ENCODE measurements around the gene MRPL4. TPM values are rescaled to one million over a fixed set of nuclear protein-coding genes. Genes with fewer than 3 reads are reported as not detected.

Gene MRPL4
- total and polyA plus RNA-seq, 2 of the 13 experiments (the other 11 are each of a cell fraction or from before 2014, with no cell fraction given), result 40.6 to 42.5 TPM

- TF ChIP-seq TOPORS (CRISPR knock-in tag; IDR thresholded peaks at IDR 0.05) (no peak), SNAPC2 (CRISPR knock-in tag; IDR thresholded peaks at IDR 0.05) (0 out of 2 replicates have a peak, but pooled peaks have one; percentile 20), ZNF550 (CRISPR knock-in tag; IDR thresholded peaks at IDR 0.05; ENCODE audit: borderline replicate concordance) (no peak), REL (CRISPR knock-in tag; conservative IDR thresholded peaks at IDR 0.05) (no peak), ZNF746 (CRISPR knock-in tag; IDR thresholded peaks at IDR 0.05) (no peak), ZNF232 (CRISPR knock-in tag; IDR thresholded peaks at IDR 0.05; ENCODE audit: borderline replicate concordance) (no peak), MTA3 (CRISPR knock-in tag; IDR thresholded peaks at IDR 0.05) (no peak), CBX1 (IDR thresholded peaks at IDR 0.05; ENCODE audit: low read depth) (no peak), ZNF234 (CRISPR knock-in tag; conservative IDR thresholded peaks at IDR 0.05) (no peak), ZNF7 (CRISPR knock-in tag; IDR thresholded peaks at IDR 0.05) (no peak), PAX8 (CRISPR knock-in tag; IDR thresholded peaks at IDR 0.05; ENCODE audit: borderline replicate concordance) (no peak), RFXANK (CRISPR knock-in tag; IDR thresholded peaks at IDR 0.05) (no peak), CSRNP2 (CRISPR knock-in tag; conservative IDR thresholded peaks at IDR 0.05; ENCODE audit: low read depth) (no peak), TP53 (CRISPR knock-in tag; conservative IDR thresholded peaks at IDR 0.05) (no peak), ZNF773 (CRISPR knock-in tag; IDR thresholded peaks at IDR 0.05; ENCODE audit: borderline replicate concordance) (no peak), ZBED4 (CRISPR knock-in tag; IDR thresholded peaks at IDR 0.05; ENCODE audit: borderline replicate concordance) (peak; percentile 32; the same call in 1 of the 2 replicates), ZFP62 (CRISPR knock-in tag; IDR thresholded peaks at IDR 0.05) (no peak), ATF2 (CRISPR knock-in tag; IDR thresholded peaks at IDR 0.05) (no peak), GABPA (IDR thresholded peaks at IDR 0.05; ENCODE audit: low read depth, low read length) (no peak), GABPA (CRISPR knock-in tag; IDR thresholded peaks at IDR 0.05; ENCODE audit: low read depth) (no peak), GLI4 (CRISPR knock-in tag; IDR thresholded peaks at IDR 0.05; ENCODE audit: borderline replicate concordance) (no peak), ZNF564 (CRISPR knock-in tag; IDR thresholded peaks at IDR 0.05) (no peak), SMAD1 (CRISPR knock-in tag; IDR thresholded peaks at IDR 0.05; ENCODE audit: borderline replicate concordance, low read depth) (no peak), ZBTB44 (CRISPR knock-in tag; IDR thresholded peaks at IDR 0.05) (no peak)
These were observed 45.7 kb upstream of the MRPL4 start (continued) for GRCh38 chr19:10206226-10206885.

Data from HepG2 (cell line).